HAP-1 (cell line): Measurements from ENCODE around the gene TCF21.
A peak's percentile ranks its signal among the peaks of the same experiment; 100 is the strongest.

Experiments used
- DNase-seq, 2 experiments: peaks; one replicate each; pipeline ENCODE4 v3.0.0-alpha.2; 2016 to 2020; ENCODE audit warnings: low spot score in 2 of 2
- H3K27me3 ChIP-seq: fragments of 250-450 bp; sonication (Bioruptor Pico); 2 replicates; pipeline ENCODE4 v1.5.1; 2020; ENCODE audit warnings: low read depth, mild to moderate bottlenecking, moderate library complexity
- H3K36me3 ChIP-seq: fragments of 250-450 bp; sonication (Bioruptor Pico); replicated peaks from 2 replicates; pipeline ENCODE4 v1.5.1; 2020; ENCODE audit warnings: mild to moderate bottlenecking
- H3K4me1 ChIP-seq: fragments of 250-450 bp; sonication (Bioruptor Pico); 2 replicates; pipeline ENCODE4 v1.5.1; 2020; ENCODE audit warnings: mild to moderate bottlenecking
- H3K4me3 ChIP-seq: fragments of 250-450 bp; sonication (Bioruptor Pico); 2 replicates; pipeline ENCODE4 v1.5.1; 2020; ENCODE audit warnings: mild to moderate bottlenecking, moderate library complexity
- H3K9me3 ChIP-seq: fragments of 250-450 bp; sonication (Bioruptor Pico); 2 replicates; pipeline ENCODE4 v1.5.1; 2020; ENCODE audit warnings: mild to moderate bottlenecking, moderate library complexity
- in situ Hi-C: fragments of 300-500 bp; cut with MboI; formaldehyde crosslinking; loops from 3 replicates; pipeline ENCODE4 v1.14.3; 2020; ENCODE audit warnings: low sequenced_read_pairs, inconsistent platforms, mixed read lengths

Gene TCF21

DNA sequence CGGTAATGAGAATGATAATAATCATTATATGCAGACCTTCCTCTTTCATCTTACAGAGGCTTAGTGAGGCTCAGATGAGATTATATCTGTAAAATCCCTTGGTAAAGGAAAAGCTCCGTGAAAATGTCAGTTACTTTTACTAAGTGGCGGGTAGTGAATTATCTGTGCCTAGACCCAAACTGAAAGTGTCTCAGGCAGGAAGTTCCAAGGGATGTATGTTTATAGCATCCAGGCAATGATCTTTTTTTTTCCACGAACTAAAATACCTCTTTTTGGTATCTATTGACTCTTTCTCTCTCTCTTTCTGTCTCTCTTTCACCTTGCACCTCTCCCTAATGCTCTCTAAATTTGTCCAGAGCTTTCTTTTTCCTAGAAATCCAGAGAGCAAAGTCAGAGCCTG lies 5.0 kb downstream of the TCF21 start:
- Histone ChIP-seq H3K36me3 (no peaks in the 10 kb centered on the region), H3K9me3 (no peaks in the 10 kb centered on the region), H3K27me3 (peaks cover 91% of the 10 kb centered on the region), H3K4me1 (no peaks in the 10 kb centered on the region), H3K4me3 (no peak overlapping the region)
- DNase-seq: no peak
- in situ Hi-C loops: no loop called here

DNA sequence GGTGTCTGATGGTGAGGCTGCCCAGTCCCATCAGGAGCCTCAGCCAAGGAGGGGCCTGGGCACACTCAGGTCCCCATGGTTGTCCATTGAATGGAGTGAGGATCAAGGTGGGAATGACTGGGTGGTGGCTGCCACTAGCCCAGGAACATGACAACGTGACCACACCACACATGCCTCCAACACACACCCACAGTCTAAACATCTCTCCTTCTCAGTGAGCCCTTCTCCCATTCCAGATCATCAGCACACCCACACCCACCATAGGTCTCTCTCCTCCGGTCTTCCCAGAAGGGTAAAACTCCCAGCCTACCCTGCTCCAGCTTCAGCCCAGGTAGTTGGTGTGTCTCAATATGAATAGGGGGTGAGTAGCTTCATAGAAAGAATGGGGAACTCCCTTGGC lies 5.5 kb downstream of the TCF21 start:
- no peaks in the 10 kb centered on the region for H3K4me1 ChIP-seq

DNA sequence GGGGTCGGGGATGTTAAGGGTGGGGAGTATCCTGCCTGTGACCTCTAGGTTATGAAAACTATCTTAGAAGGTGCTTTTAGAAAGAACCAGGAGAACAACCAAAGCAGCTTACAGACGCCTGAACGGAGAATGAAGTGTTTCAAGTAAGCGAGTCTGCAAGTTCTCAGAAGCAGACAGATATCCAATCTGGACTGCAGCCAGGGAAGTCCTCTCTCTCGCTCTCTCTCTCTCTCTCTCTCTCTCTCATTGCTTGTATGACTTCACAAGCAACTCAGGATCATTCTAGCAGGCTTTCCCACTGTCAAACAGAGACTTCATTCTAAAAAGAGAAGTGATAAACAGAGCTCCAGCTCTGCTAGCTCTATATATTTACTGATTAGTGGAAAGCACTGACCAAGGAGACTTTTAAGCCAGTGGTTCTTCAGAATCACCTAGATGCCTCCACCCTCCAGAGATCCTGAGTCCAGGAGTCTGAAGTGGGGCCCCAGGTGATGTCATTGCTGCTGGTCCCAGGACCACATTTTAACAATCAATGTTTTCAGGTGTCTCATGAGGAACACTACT lies 6.0 kb downstream of the TCF21 start:
- no peaks in the 10 kb centered on the region for H3K36me3 ChIP-seq
- H3K4me1 ChIP-seq: no peaks in the 10 kb centered on the region

More for the DNA sequence above, 5.5 kb downstream of the TCF21 start:
- Histone ChIP-seq H3K4me3 (no peak overlapping the region), H3K27me3 (peaks cover 89% of the 10 kb centered on the region), H3K36me3 (no peaks in the 10 kb centered on the region), H3K9me3 (no peaks in the 10 kb centered on the region)
- no peak for DNase-seq
- in situ Hi-C loops: no loop called here

DNA sequence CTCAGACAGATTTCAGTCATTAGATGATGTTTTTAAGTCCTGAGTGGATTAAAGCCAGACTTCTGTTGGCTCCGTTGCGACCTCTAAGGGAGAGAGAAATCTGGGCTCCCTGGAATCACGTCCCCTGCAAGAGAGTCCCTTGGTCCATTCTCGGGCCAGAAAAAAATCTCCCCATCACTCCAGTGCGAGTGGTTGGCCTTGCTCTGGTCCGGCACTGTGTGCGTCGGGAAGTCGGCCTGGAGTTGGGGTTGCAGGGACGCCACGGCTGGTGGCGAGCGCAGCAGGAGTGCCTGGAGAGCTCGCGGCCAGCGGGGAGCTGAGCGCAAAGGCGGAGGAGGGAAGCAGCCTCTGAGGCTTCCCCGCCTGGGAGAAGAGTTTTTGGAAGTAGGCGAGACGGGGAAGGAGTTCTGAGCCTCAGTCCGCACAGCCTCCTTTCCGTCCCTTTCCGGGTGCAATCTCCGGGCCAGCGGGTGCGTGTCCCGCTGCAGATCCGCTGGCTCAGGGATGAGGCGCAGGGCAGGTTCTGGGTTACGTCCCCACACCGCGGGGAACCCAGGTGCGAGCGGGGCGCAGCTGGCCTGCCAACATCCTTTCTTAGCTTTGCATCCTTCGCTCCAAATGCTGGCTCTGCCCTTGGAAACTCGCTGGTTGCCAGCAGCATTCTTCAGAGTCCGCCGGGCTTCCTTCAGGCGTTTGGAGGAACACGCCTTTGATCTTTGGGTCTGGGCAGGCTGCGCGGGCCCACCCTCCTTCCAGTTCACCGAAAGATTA lies 6.8 kb downstream of the TCF21 start:
- peaks cover 75% of the 10 kb centered on the region for H3K27me3 ChIP-seq
- no peak overlapping the region for H3K4me3 ChIP-seq
- no peaks in the 10 kb centered on the region for H3K36me3 ChIP-seq
- DNase-seq: no peak
- no peaks in the 10 kb centered on the region for H3K4me1 ChIP-seq
- H3K9me3 ChIP-seq: no peaks in the 10 kb centered on the region
- in situ Hi-C loops: no loop called here

More for the DNA sequence above, 6.0 kb downstream of the TCF21 start:
- DNase-seq: no peak
- no peaks in the 10 kb centered on the region for H3K9me3 ChIP-seq
- in situ Hi-C loops: no loop called here
- H3K4me3 ChIP-seq: no peak overlapping the region
- peaks cover 84% of the 10 kb centered on the region for H3K27me3 ChIP-seq

DNA sequence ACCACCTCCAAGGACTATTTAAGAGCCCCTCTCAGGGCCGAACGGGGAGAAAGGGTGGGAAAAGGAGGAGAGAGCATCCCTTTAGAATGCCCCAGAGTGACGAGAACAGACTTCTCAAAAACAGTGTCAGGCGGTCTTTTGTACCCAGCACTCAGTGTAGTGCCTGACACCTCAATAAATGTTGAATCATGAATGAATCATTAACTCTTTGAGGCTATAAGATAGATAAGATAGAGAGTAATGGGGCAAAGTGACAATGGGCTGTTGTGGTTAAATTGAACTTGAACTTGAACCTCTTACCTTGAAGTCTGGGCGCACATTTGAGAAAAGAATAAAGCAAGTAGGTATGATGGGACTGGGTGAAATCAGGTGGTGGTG lies 7.4 kb downstream of the TCF21 start:
- H3K27me3 ChIP-seq: peaks cover 72% of the 10 kb centered on the region
- H3K4me1 ChIP-seq: no peaks in the 10 kb centered on the region
- no peaks in the 10 kb centered on the region for H3K9me3 ChIP-seq
- DNase-seq: no peak
- H3K36me3 ChIP-seq: no peaks in the 10 kb centered on the region
- H3K4me3 ChIP-seq: no peak overlapping the region
- in situ Hi-C loops: no loop called here

DNA sequence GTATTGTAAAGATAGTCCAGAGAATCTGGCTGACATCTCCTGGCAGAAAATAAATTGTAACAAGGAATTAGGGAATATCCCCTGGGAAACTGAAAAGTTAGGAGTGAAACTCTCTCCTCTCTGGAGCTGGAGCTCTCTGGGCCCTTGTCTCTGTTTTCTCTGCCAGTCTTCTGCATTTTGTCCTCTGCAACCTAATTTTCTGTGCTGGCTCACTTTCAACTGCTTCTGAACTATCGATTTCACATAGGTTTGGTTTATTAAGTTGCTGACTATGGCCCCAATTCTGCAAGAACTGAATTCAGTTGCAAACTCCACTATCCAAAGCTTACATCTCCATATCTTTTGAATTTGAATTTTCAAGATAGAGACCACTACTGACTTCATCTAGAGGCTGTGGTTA lies 9.3 kb downstream of the TCF21 start:
- no peaks in the 10 kb centered on the region for H3K4me1 ChIP-seq
- peaks cover 53% of the 10 kb centered on the region for H3K27me3 ChIP-seq
- H3K36me3 ChIP-seq: no peaks in the 10 kb centered on the region
- H3K4me3 ChIP-seq: no peak overlapping the region
- in situ Hi-C loops: no loop called here
- no peak for DNase-seq
- H3K9me3 ChIP-seq: no peaks in the 10 kb centered on the region

DNA sequence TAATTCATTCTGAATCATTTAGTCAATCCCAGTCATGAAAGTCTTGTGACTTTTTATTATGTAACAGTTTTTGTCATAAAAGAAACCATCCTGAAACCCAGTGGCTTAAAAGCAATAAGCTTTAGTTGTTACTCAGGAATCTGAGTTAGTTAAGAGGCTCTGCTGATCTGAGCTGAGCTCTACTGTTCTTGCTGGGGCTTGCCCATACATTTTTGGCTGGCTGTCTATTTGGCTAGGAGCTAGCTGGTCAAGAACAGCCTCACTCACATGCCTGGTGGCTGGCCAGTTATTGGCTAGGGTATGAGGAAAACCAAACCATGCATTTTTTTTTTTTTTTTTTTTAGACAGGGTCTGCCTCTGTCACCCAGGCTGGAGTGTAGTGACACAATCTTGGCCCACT lies 10.6 kb downstream of the TCF21 start:
- Histone ChIP-seq H3K27me3 (peaks cover 51% of the 10 kb centered on the region), H3K4me3 (no peak overlapping the region), H3K36me3 (no peaks in the 10 kb centered on the region), H3K9me3 (no peaks in the 10 kb centered on the region), H3K4me1 (no peaks in the 10 kb centered on the region)
- in situ Hi-C loops: no loop called here
- DNase-seq: no peak

DNA sequence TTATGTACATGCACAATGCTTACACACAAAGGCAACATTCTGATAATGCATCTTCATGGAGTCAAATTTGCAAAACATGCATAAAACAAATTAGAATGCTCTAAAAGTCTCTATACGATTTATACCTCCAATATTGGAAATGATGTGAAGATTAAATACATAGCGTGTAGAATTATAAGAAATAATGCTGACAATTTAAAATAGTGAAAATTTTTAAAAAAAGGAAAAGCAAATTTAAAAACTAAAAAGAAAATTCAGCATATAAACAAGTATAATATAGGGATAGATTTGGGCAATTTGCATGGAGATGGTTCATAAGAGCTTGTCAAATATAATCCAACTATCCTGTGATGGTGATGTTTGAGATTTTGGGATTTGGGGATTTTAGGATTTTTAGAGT lies 14.9 kb downstream of the TCF21 start:
- Histone ChIP-seq H3K9me3 (no peaks in the 10 kb centered on the region), H3K36me3 (no peaks in the 10 kb centered on the region), H3K4me1 (no peaks in the 10 kb centered on the region), H3K27me3 (peaks cover 32% of the 10 kb centered on the region), H3K4me3 (no peak overlapping the region)
- no peak for DNase-seq
- in situ Hi-C loops: loop anchor here (10.0 kb wide), 1 partner anchor 339 kb away; no protein-coding TSS in a partner anchor

DNA sequence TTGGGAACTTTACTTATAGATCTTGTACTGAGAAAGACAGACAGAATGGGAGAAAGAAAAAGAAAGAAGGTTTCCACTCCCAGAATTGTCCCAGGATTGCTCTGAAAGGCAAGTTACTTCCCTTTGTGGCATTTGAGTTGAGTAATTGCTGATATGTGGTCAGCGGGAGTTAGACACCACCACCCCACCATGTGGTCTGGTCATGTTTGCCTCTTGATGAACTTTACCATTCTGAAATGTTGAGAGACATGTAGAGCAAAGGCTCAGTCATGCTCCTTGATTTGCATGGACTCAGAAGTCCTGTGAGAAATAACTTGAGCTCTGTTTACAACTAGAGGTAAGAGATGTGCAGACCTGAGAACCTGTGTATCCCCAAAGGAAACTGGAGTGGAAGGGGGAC lies 17.1 kb downstream of the TCF21 start:
- no peaks in the 10 kb centered on the region for H3K4me1 ChIP-seq
- H3K4me3 ChIP-seq: no peak overlapping the region
- in situ Hi-C loops: loop anchor here (10.0 kb wide), 1 partner anchor 341 kb away; no protein-coding TSS in a partner anchor
- no peaks in the 10 kb centered on the region for H3K9me3 ChIP-seq
- no peaks in the 10 kb centered on the region for H3K36me3 ChIP-seq
- DNase-seq: no peak
- peaks cover 33% of the 10 kb centered on the region for H3K27me3 ChIP-seq

DNA sequence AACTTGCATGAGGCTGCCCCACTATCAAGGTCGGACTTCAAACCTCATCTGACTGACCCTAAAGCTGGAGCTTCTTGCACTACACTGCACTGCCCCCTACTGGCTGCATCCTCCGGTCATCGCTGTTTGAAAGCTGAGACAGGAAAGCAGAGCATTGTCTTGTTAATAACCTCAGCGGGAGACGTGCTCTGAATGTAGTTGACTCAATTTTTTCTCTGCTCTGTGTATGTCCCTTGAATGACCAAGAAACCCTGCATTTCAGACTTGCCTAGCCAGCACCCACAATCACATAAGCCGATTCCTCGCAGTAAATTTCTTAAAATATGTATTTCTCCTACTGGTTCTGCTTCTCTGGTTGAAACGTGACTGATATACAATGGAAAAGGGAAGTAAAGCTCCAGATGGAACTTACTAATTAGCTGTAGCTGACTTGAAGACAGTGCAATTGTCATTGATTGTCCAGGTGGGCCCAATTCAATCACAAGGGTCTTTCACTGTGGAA lies 27.8 kb downstream of the TCF21 start:
- in situ Hi-C loops: no loop called here
- no peak overlapping the region for H3K4me3 ChIP-seq
- no peaks in the 10 kb centered on the region for H3K36me3 ChIP-seq
- DNase-seq: peak; percentile 86 to 96
- H3K4me1 ChIP-seq: no peaks in the 10 kb centered on the region
- H3K27me3 ChIP-seq: peaks cover 17% of the 10 kb centered on the region
- no peaks in the 10 kb centered on the region for H3K9me3 ChIP-seq

DNA sequence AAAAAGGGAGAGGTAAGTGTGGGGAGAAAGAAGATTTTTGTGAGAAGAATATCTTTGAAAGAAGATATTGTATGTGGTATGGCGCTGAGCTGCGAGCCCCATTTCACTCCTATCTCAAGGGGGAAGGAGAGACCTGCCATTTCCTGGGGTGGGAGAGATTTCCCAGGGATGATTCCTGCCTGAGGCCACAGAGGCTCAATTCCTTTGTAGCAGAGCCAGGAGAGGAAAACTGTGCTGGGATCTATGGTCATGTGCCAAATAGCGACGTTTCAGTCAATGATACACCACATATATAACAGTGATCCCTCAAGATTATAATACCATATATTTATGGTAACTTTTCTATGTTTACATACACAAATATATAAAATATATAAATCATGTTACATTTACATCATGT lies 28.9 kb downstream of the TCF21 start:
- H3K36me3 ChIP-seq: no peaks in the 10 kb centered on the region
- H3K27me3 ChIP-seq: peaks cover 16% of the 10 kb centered on the region
- H3K9me3 ChIP-seq: no peaks in the 10 kb centered on the region
- in situ Hi-C loops: no loop called here
- DNase-seq: no peak
- no peaks in the 10 kb centered on the region for H3K4me1 ChIP-seq
- H3K4me3 ChIP-seq: no peak overlapping the region

DNA sequence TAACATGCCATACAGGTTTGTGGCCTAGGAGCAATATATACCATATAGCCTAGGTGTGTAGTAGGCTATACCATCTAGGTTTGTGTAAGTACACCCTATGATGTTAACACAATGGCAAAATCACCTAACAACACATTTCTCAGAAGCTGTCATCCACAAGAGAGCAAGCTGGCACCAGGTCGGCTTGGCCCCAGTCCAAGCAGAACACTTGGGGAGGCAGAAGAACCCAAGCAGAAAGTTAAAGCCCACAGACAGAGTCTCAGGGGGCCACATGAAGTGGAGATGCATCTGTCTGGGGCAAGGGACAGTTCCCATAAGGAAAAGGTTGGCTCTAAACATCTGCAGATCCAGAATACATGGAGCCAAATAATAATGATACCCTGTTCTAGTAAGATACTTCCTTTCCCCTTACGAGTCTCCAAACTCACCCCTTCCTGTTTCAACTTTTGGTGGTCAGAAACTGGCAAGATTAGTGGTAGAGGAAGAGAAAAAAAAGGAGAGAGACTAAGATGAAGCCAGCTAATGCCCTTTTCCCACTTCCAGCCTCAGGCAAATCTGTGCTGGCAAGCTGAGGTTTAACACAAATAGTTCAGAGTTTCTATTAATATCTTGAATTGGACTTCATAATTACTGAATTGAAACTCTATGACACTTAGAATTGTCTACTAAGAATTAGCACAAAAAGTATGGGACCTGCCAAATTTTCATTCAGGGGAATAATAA lies 29.5 kb downstream of the TCF21 start:
- H3K36me3 ChIP-seq: no peaks in the 10 kb centered on the region
- DNase-seq: no peak
- no peaks in the 10 kb centered on the region for H3K9me3 ChIP-seq
- peaks cover 15% of the 10 kb centered on the region for H3K27me3 ChIP-seq
- H3K4me3 ChIP-seq: no peak overlapping the region
- H3K4me1 ChIP-seq: no peaks in the 10 kb centered on the region
- in situ Hi-C loops: no loop called here

DNA sequence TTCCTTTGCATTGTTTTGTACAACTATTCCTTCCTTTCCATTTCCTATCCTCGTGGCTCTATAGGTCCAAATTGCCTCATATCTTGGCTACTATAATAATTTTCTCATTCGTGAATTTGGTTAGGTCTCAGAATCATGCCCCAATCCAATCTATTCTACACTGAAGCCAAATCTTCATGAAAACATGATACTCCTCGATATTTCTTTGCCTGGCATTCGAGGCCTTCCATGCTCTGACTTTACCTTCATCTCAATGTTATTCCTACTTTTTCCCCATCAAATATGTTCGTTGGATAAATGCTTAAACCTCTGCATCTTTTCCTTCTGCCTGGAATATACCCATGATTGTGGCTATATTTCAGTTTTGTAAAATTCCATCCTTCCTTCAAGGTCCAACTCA lies 30.4 kb downstream of the TCF21 start:
- in situ Hi-C loops: no loop called here
- Histone ChIP-seq H3K4me3 (no peak overlapping the region), H3K36me3 (no peaks in the 10 kb centered on the region), H3K4me1 (no peaks in the 10 kb centered on the region), H3K27me3 (peaks cover 10% of the 10 kb centered on the region), H3K9me3 (no peaks in the 10 kb centered on the region)
- no peak for DNase-seq
